ENCODE data around the gene GPR62.
A peak's percentile ranks its signal among the peaks of the same experiment; 100 is the strongest.

The GPR62 gene

GRCh38 chr3:51967384-51968169 is 12.4 kb downstream of the GPR62 start, which contains the start of gene PCBP4:
Gene PCBP4, minus strand, starts transcription at chr3:51967454. Its CDS starts 6,214 bp downstream, at chr3:51961240.
- peak within 1 kb of the TSS; percentile 62 for H3K4me3 ChIP-seq (ENCODE audit: low read depth, low read length)
- no peak for TF ChIP-seq CTCF (IDR thresholded peaks at IDR 0.05; ENCODE audit: borderline replicate concordance, insufficient read depth, low read depth, low read length)

GRCh38 chr3:51968170-51968775 is 13.1 kb downstream of the GPR62 start:
- peak overlapping the region; percentile 62 for H3K4me3 ChIP-seq (ENCODE audit: low read depth, low read length)
- no peak for TF ChIP-seq CTCF (IDR thresholded peaks at IDR 0.05; ENCODE audit: borderline replicate concordance, insufficient read depth, low read depth, low read length)

GRCh38 chr3:51968883-51969678 is 13.9 kb downstream of the GPR62 start:
- no peak overlapping the region for H3K4me3 ChIP-seq (ENCODE audit: low read depth, low read length)

GRCh38 chr3:51969841-51970240 is 14.7 kb downstream of the GPR62 start:
- TF ChIP-seq CTCF (IDR thresholded peaks at IDR 0.05; ENCODE audit: borderline replicate concordance, insufficient read depth, low read depth, low read length) = no peak
- H3K4me3 ChIP-seq (ENCODE audit: low read depth, low read length) = no peak overlapping the region

More at GRCh38 chr3:51968883-51969678, 13.9 kb downstream of the GPR62 start:
- no peak for TF ChIP-seq CTCF (IDR thresholded peaks at IDR 0.05; ENCODE audit: borderline replicate concordance, insufficient read depth, low read depth, low read length)

- H3K4me3 ChIP-seq (ENCODE audit: low read depth, low read length) = no peak overlapping the region
- no peak for TF ChIP-seq CTCF (IDR thresholded peaks at IDR 0.05; ENCODE audit: borderline replicate concordance, insufficient read depth, low read depth, low read length)
Measured at GRCh38 chr3:51970606-51971300, 15.6 kb downstream of the GPR62 start.

- no peak for TF ChIP-seq CTCF (IDR thresholded peaks at IDR 0.05; ENCODE audit: borderline replicate concordance, insufficient read depth, low read depth, low read length)
- no peak overlapping the region for H3K4me3 ChIP-seq (ENCODE audit: low read depth, low read length)
Measured at GRCh38 chr3:51971350-51971749, 16.2 kb downstream of the GPR62 start.
